Dendritic cell treated with granulocyte-macrophage colony-stimulating factor and Interleukin-4, amounts not matched to agents 40 ng/mL and 50 ng/mL, for 4 days (primary cell): ENCODE data around the gene PDAP1.
"Not testable (repeated sequence)": the region's sequence is repeated elsewhere in the genome, so short reads cannot be mapped to it uniquely, and the experiment has no call there.

ENCODE experiments used
- H3K27ac Mint-ChIP-seq: one replicate; pipeline ENCODE4 v1.8.0; 2022; ENCODE audit warnings: mild to moderate bottlenecking, mixed read lengths
- H3K27me3 Mint-ChIP-seq: one replicate; pipeline ENCODE4 v1.8.0; 2022; ENCODE audit warnings: mild to moderate bottlenecking, mixed read lengths
- H3K36me3 Mint-ChIP-seq: one replicate; pipeline ENCODE4 v1.8.0; 2022; ENCODE audit warnings: low read depth, mixed read lengths
- H3K4me1 Mint-ChIP-seq: one replicate; pipeline ENCODE4 v1.8.0; 2022; ENCODE audit warnings: low read depth, mixed read lengths
- H3K4me3 Mint-ChIP-seq: one replicate; pipeline ENCODE4 v1.8.0; 2022; ENCODE audit warnings: mild to moderate bottlenecking, moderate library complexity, mixed read lengths
- H3K9me3 Mint-ChIP-seq: one replicate; pipeline ENCODE4 v1.8.0; 2022; ENCODE audit warnings: mixed read lengths
- intact Hi-C: fragments of 100-400 bp; cut with micrococcal nuclease; formaldehyde crosslinking; loops from one replicate; pipeline ENCODE4 v1.15.0; 2022

Gene PDAP1

GRCh38 chr7:99383791-99384370 lies 24.5 kb downstream of the PDAP1 start:
- Mint-ChIP-seq H3K36me3 (peaks cover 96% of the 10 kb centered on the region), H3K4me3 (no peak overlapping the region), H3K27me3 (no peaks in the 10 kb centered on the region), H3K27ac (peak overlapping the region; percentile 81), H3K9me3 (no peaks in the 10 kb centered on the region), H3K4me1 (peaks cover 86% of the 10 kb centered on the region)
- intact Hi-C loops, result no loop called here

DNA sequence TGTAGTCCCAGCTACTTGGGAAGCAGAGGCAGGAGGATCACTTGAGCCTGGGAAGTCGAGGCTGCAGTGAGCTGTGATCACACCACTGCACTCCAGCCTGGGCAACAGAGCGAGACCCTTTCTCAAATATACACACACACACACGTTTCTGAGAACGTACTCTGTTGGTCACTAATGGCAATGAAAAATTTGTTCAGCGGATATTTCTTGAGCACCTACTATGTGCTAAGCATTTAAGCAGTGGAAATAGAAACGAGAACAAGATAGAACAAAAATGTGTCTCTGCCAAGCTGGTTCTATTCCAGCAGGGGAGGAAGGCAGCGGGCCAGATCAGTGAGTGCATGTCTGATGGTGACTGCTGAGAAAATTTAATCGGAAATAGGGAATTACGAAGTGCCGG lies 25.2 kb downstream of the PDAP1 start:
- peaks cover 96% of the 10 kb centered on the region for H3K36me3 Mint-ChIP-seq
- intact Hi-C loops, result no loop called here
- no peak overlapping the region for H3K4me3 Mint-ChIP-seq
- H3K4me1 Mint-ChIP-seq, result peaks cover 86% of the 10 kb centered on the region
- H3K9me3 Mint-ChIP-seq, result no peaks in the 10 kb centered on the region
- H3K27ac Mint-ChIP-seq, result peak overlapping the region; percentile 81
- H3K27me3 Mint-ChIP-seq, result no peaks in the 10 kb centered on the region

- H3K4me3 Mint-ChIP-seq, result peak overlapping the region; percentile 84
- H3K9me3 Mint-ChIP-seq, result no peaks in the 10 kb centered on the region
- intact Hi-C loops, result no loop called here
- peaks cover 96% of the 10 kb centered on the region for H3K36me3 Mint-ChIP-seq
- H3K27ac Mint-ChIP-seq, result peak overlapping the region; percentile 92
- H3K4me1 Mint-ChIP-seq, result peaks cover 90% of the 10 kb centered on the region
- no peaks in the 10 kb centered on the region for H3K27me3 Mint-ChIP-seq
These were observed 26.7 kb downstream of the PDAP1 start for GRCh38 chr7:99381664-99382075.

DNA sequence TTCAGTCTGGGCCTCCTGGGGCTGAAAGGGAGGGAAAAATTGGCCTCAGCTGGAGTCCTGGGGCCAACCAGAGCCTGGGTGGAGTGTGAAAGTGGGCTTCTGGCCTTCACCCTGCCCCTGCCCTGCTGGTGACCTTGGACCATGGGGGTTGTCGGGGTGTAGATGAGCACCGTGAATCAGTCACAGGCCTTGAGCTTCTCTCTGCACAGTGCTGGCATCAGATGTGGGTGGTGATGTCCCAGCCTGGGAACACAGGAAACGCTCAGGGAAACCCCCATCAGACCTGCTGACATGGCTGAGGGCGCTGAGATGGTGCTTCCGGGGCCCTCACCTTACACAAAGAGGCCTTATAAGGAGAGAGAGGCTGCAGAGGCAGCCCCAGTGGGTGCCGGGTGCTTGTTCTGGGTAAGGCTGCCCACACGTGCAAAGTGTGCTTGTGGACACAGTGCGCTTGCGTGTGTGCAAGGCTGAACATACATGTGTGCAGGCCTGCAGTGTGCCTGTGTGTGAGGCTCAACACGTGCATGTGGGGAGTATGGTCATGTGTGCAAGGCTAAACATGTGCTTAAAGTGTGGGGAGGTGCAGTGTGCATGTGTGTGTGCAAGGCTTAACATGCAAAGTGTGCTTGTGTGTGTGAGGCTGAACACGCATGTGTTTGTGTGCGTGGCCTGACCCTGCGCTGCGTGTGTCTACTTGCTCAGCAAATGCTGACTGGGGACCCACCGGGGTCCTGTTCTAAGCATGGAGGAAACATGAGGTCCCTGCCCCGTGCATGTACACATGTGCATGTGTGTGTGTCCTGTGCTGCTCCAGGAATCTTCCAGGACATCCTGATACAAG lies 27.4 kb downstream of the PDAP1 start:
- Mint-ChIP-seq H3K4me1 (peaks cover 90% of the 10 kb centered on the region), H3K9me3 (no peaks in the 10 kb centered on the region), H3K27ac (peak overlapping the region; percentile 92), H3K36me3 (peaks cover 96% of the 10 kb centered on the region), H3K4me3 (peak overlapping the region; percentile 84), H3K27me3 (no peaks in the 10 kb centered on the region)
- intact Hi-C loops, result no loop called here

GRCh38 chr7:99380032-99380822 lies 28.2 kb downstream of the PDAP1 start:
- peak overlapping the region; percentile 92 for H3K27ac Mint-ChIP-seq
- no peaks in the 10 kb centered on the region for H3K27me3 Mint-ChIP-seq
- intact Hi-C loops, result no loop called here
- H3K36me3 Mint-ChIP-seq, result peaks cover 94% of the 10 kb centered on the region
- no peaks in the 10 kb centered on the region for H3K9me3 Mint-ChIP-seq
- peaks cover 82% of the 10 kb centered on the region for H3K4me1 Mint-ChIP-seq
- peak overlapping the region; percentile 84 for H3K4me3 Mint-ChIP-seq

DNA sequence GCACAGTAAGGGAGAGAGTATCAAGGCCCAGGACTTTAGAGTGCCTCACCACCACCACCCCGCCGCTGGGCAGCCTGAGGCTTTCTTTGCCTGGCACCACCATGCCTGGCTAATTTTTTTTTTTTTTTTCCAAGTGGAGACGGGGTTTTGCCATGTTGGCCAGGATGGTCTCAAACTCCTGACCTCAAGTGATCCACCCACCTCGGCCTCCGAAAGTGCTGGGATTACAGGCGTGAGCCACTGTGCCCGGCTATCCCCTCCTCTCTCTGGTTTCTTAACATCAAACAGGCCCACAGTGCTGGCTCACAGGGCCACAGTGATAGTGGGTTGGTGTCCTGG lies 28.7 kb downstream of the PDAP1 start:
- H3K27me3 Mint-ChIP-seq, H3K9me3 Mint-ChIP-seq: not testable (repeated sequence)
- Mint-ChIP-seq H3K27ac (peak overlapping the region; percentile 92), H3K4me3 (peak overlapping the region; percentile 84), H3K4me1 (peaks cover 76% of the 10 kb centered on the region), H3K36me3 (peaks cover 94% of the 10 kb centered on the region)
- intact Hi-C loops, result loop anchor here (5.0 kb wide), 1 partner anchor 52 kb away; the partner anchor contains the start of gene ARPC1A

- Mint-ChIP-seq H3K27me3 (no peaks in the 10 kb centered on the region), H3K4me3 (peak overlapping the region; percentile 84), H3K9me3 (no peaks in the 10 kb centered on the region), H3K36me3 (peaks cover 93% of the 10 kb centered on the region), H3K27ac (peak overlapping the region; percentile 92), H3K4me1 (peaks cover 71% of the 10 kb centered on the region)
- intact Hi-C loops, result loop anchor here (5.0 kb wide), 1 partner anchor 52 kb away; the partner anchor contains the start of gene ARPC1A
These were observed 29.3 kb downstream of the PDAP1 start for GRCh38 chr7:99379043-99379577.

DNA sequence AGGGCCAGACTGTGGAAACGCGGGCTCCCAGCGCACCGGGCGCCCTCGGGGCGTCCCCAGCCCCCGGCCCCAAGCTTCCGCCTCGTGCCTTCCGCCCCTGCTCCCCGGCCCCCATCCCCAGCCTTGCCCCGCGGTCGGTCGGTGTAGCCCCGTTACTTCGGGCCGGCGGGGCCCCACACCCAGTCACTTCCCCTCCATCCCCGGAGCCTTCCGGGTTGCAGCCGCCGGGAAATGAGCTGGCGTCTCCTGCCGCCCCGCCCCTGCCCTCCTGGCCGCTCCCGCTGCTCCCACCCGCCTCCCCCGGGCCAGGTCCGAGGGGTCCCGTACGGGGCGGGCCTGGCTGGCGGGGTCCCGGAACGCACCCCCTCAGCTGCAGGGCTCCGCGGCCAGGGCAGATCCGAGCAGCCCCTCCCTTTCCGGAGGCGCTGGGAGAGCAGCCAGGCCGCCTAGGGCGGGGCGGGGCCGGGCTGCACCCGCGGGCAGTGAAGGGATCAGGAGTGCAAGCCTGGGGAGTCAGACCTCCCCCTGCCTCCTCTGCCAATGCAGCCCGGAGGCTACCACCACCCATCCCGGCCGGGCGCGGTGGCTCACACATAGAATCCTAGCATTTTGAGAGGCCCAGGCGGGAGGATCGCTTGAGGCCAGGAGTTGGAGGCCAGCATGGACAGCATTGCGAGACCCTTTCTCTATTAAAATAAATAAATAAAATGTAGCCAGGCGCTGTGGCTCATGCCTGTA lies 33.2 kb downstream of the PDAP1 start:
- intact Hi-C loops, result loop anchor here (2.0 to 5.0 kb wide), 2 partner anchors 34 to 48 kb away; partner anchors contain the start of genes ARPC1A, BUD31 and PDAP1
- Mint-ChIP-seq H3K9me3 (no peaks in the 10 kb centered on the region), H3K27ac (peak overlapping the region; percentile 92)

DNA sequence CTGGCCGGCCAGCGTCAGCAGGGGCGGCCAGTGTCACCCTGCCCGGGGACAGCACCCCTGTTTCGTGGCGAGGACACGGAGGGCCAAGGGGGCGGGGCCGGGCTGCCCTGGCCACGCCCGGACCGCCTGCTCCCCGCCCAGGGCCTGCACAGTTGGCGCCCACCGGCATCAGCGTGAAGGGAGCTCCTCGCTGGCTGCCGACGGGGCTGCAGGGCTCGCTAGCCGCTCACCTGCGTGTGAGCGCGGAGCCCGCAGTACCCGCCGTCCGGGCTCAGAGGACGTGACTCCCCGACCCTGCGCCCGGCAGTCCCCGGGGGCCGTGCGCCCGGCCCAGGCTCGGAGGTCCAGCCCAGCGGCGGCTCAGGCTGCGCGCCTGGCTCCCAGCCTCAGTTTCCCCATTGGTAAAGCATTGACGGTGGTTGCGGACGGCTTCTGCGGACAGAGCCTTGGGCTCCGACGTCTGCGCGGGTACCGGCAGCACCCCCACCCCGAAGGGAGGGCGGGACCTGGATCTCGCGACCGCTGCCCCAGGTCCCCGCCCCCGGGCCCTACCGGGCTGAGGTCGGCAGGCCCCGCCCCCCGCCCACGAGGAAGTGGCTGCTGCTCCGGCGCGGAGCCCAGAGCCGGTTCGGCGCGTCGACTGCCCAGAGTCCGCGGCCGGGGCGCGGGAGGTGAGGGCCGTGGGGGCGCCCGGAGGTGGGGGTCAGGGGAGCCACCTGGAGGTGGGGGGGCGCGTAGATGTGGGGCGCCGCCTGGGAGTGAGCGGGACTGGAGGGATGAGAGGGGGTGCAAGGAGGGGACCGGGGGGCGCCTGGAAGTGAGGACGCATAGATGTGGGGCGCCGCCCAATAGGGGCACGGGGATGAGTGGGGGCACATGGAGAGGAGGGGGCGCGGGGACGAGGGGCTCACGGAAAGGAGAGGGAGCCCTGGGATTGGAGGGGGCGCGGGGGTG lies 34.0 kb downstream of the PDAP1 start, which contains the start of gene ARPC1B:
ARPC1B (plus strand) TSS at position 620 of the 954 bp plus-strand sequence. CDS start 10,985 bp downstream, outside the sequence.
- H3K4me1 Mint-ChIP-seq, result peaks cover 70% of the 10 kb centered on the region
- peaks cover 51% of the 10 kb centered on the region for H3K36me3 Mint-ChIP-seq
- peak within 1 kb of the TSS; percentile 86 for H3K4me3 Mint-ChIP-seq
- intact Hi-C loops, result loop anchor here (2.0 to 5.0 kb wide), 2 partner anchors 34 to 47 kb away; partner anchors contain the start of genes ARPC1A, BUD31 and PDAP1
- H3K27me3 Mint-ChIP-seq, result no peaks in the 10 kb centered on the region
- no peaks in the 10 kb centered on the region for H3K9me3 Mint-ChIP-seq
- H3K27ac Mint-ChIP-seq, result peak within 1 kb of the TSS; percentile 92

More for the DNA sequence above, 33.2 kb downstream of the PDAP1 start:
- Mint-ChIP-seq H3K4me1 (peaks cover 70% of the 10 kb centered on the region), H3K4me3 (peak overlapping the region; percentile 86), H3K27me3 (no peaks in the 10 kb centered on the region), H3K36me3 (peaks cover 58% of the 10 kb centered on the region)

DNA sequence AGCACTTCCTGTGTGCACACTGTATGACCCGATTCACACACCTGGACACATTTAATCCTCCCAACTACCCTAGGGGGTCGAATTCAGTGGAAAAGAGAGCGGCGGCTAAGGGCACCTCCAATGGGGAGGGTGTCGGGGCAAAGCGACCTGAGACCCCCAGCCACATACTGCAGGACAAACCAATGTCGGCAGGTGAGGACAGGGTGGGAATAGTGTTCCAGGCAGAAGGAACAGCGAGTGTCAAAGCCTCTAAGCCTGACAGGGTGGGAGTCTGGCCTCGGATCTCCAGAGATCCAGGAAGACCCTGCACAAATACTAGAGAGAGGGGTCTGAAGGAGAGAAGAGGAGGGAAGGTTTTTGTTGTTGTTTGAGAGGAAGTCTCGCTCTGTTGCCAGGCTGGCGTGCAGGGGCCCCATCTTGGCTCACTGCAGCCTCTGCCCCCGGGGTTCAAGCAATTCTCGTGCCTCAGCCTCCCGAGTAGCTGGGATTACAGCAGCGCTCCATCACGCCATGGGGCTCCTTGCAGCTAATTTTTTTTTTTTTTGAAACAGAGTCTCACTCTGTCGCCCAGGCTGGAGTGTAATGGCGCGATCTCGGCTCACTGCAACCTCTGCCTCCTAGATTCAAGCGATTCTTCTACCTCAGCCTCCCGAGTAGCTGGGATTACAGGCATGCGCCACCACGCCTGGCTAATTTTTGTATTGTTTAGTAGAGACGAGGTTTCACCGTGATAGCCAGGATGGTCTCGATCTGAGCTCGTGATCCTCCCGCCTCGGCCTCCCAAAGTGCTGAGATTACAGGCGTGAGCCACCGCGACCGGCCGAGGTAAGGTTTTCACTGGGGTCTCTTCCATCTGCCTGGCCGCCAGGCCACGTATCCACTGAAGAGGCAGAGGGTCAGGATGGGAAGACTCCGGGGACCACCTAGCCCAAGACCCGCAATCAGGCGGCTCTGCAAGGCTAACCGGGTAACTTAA lies 35.0 kb downstream of the PDAP1 start:
- intact Hi-C loops, result loop anchor here (2.0 kb wide), 1 partner anchor 35 kb away; the partner anchor contains the start of genes BUD31 and PDAP1
- Mint-ChIP-seq H3K27ac (peak overlapping the region; percentile 92), H3K36me3 (peaks cover 51% of the 10 kb centered on the region), H3K4me3 (peak overlapping the region; percentile 86), H3K4me1 (peaks cover 73% of the 10 kb centered on the region), H3K9me3 (no peaks in the 10 kb centered on the region), H3K27me3 (no peaks in the 10 kb centered on the region)

GRCh38 chr7:99372275-99373090 lies 35.9 kb downstream of the PDAP1 start:
- Mint-ChIP-seq H3K4me1 (peaks cover 64% of the 10 kb centered on the region), H3K9me3 (no peaks in the 10 kb centered on the region), H3K27me3 (no peaks in the 10 kb centered on the region), H3K36me3 (peaks cover 48% of the 10 kb centered on the region), H3K4me3 (peak overlapping the region; percentile 23), H3K27ac (peak overlapping the region; percentile 92)
- intact Hi-C loops, result no loop called here
